Measurements from ENCODE around the gene ERFE. TPM values are rescaled to one million over a fixed set of nuclear protein-coding genes. Genes with fewer than 3 reads are reported as not detected.

The ERFE gene
- polyA plus RNA-seq, 1 of the 3 experiments (the other 2 are of a cell fraction), result 1.3 TPM

DNA sequence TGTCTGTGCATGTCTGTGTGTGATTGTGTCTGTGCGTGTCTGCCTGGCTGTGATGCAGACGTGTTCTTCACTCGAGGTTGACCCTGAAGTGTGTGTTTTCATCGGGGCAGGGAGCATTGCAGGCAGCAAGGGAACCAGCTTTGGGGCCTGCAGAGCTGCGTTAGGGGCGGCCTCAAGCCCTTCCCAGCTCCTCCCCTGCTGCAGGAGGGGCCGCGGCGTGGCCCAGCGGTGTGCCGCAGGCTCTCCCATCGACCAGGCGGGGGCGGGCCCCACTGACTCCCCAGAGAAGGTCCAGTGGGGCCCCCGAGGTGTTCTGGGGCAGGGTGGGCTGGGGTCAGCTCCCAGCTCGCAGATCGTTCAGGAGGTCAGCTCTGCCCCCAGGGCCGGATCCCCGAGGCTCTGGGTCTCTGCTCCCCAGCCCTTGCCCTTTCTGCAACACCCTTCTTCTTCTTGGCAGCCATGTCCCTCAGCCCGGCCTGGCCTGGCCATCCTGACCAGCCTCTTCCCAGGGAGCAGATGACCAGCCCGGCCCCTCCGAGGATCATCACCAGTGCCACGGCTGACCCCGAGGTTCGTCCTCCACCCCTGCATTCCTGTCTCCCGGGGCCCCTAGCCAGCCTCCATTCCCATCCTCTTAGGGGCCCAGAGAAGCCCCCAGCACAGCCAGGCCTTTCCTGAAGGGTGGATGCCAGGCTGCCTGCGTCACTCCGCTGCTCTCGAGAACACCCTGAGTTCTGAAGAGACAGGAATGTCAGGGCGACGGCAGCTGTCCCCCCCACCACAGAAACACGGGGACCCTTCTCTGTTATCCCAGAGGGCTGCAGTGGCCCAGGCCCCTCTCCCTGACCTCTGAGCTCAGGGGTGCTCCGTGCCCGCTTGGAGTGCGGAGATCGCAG lies 31.4 kb upstream of the ERFE start:
- no peak overlapping the region for H2AFZ ChIP-seq (ENCODE audit: low read depth)
- no peaks in the 10 kb centered on the region for H3K9me3 ChIP-seq
- DNase-seq, result no peak
- H3K27ac ChIP-seq (ENCODE audit: low read depth in 2 of 2, low read length in 1 of 2), result no peak overlapping the region
- no peaks in the 10 kb centered on the region for H3K9me2 ChIP-seq
- no peaks in the 10 kb centered on the region for H3K27me3 ChIP-seq (ENCODE audit: insufficient read depth)
- no peak overlapping the region for H3K4me3 ChIP-seq (ENCODE audit: low read depth in 2 of 2, low read length in 1 of 2)
- no peak for TF ChIP-seq RFX5 (IDR thresholded peaks at IDR 0.05; ENCODE audit: low read length)
- TF ChIP-seq, protein P1, sequence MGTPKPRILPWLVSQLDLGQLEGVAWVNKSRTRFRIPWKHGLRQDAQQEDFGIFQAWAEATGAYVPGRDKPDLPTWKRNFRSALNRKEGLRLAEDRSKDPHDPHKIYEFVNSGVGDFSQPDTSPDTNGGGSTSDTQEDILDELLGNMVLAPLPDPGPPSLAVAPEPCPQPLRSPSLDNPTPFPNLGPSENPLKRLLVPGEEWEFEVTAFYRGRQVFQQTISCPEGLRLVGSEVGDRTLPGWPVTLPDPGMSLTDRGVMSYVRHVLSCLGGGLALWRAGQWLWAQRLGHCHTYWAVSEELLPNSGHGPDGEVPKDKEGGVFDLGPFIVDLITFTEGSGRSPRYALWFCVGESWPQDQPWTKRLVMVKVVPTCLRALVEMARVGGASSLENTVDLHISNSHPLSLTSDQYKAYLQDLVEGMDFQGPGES (IDR thresholded peaks at IDR 0.05; ENCODE audit: low read depth, low read length), result no peak
- TF ChIP-seq, protein P2, sequence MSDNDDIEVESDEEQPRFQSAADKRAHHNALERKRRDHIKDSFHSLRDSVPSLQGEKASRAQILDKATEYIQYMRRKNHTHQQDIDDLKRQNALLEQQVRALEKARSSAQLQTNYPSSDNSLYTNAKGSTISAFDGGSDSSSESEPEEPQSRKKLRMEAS (IDR thresholded peaks at IDR 0.05; ENCODE audit: low read depth), result no peak
- TF ChIP-seq, protein P3, sequence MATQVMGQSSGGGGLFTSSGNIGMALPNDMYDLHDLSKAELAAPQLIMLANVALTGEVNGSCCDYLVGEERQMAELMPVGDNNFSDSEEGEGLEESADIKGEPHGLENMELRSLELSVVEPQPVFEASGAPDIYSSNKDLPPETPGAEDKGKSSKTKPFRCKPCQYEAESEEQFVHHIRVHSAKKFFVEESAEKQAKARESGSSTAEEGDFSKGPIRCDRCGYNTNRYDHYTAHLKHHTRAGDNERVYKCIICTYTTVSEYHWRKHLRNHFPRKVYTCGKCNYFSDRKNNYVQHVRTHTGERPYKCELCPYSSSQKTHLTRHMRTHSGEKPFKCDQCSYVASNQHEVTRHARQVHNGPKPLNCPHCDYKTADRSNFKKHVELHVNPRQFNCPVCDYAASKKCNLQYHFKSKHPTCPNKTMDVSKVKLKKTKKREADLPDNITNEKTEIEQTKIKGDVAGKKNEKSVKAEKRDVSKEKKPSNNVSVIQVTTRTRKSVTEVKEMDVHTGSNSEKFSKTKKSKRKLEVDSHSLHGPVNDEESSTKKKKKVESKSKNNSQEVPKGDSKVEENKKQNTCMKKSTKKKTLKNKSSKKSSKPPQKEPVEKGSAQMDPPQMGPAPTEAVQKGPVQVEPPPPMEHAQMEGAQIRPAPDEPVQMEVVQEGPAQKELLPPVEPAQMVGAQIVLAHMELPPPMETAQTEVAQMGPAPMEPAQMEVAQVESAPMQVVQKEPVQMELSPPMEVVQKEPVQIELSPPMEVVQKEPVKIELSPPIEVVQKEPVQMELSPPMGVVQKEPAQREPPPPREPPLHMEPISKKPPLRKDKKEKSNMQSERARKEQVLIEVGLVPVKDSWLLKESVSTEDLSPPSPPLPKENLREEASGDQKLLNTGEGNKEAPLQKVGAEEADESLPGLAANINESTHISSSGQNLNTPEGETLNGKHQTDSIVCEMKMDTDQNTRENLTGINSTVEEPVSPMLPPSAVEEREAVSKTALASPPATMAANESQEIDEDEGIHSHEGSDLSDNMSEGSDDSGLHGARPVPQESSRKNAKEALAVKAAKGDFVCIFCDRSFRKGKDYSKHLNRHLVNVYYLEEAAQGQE (IDR thresholded peaks at IDR 0.05; ENCODE audit: low read depth, low read length), result no peak
- TF ChIP-seq, protein P4, sequence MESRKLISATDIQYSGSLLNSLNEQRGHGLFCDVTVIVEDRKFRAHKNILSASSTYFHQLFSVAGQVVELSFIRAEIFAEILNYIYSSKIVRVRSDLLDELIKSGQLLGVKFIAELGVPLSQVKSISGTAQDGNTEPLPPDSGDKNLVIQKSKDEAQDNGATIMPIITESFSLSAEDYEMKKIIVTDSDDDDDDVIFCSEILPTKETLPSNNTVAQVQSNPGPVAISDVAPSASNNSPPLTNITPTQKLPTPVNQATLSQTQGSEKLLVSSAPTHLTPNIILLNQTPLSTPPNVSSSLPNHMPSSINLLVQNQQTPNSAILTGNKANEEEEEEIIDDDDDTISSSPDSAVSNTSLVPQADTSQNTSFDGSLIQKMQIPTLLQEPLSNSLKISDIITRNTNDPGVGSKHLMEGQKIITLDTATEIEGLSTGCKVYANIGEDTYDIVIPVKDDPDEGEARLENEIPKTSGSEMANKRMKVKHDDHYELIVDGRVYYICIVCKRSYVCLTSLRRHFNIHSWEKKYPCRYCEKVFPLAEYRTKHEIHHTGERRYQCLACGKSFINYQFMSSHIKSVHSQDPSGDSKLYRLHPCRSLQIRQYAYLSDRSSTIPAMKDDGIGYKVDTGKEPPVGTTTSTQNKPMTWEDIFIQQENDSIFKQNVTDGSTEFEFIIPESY (IDR thresholded peaks at IDR 0.05; ENCODE audit: borderline replicate concordance, low read depth), result no peak
- TF ChIP-seq GABPA (IDR thresholded peaks at IDR 0.05; ENCODE audit: low read depth), result no peak
- no peak for TF ChIP-seq SMC3 (IDR thresholded peaks at IDR 0.05; ENCODE audit: low read depth, low read length)
- no peak for TF ChIP-seq EP300 (IDR thresholded peaks at IDR 0.05; ENCODE audit: borderline replicate concordance in 1 of 2, low read depth in 1 of 2, low read length in 1 of 2)
- TF ChIP-seq MEF2A (IDR thresholded peaks at IDR 0.05; ENCODE audit: borderline replicate concordance, low read depth), result no peak
- no peaks in the 10 kb centered on the region for H3K4me1 ChIP-seq (ENCODE audit: control insufficient read depth in 1 of 2, insufficient read depth in 2 of 2, low read depth in 1 of 2, low read length in 1 of 2)
- 67% methylated on average over 11 of the region's 36 CpGs for WGBS (ENCODE audit: low lambda C conversion rate)
- H4K20me1 ChIP-seq (ENCODE audit: insufficient read depth), result no peaks in the 10 kb centered on the region
- H3K36me3 ChIP-seq (replicated peaks in 1 of 2; ENCODE audit: control insufficient read depth in 1 of 2, insufficient read depth in 2 of 2, low read length in 1 of 2), result no peaks in the 10 kb centered on the region
- H3K79me2 ChIP-seq (ENCODE audit: insufficient read depth), result no peaks in the 10 kb centered on the region
- no peak overlapping the region for H3K4me2 ChIP-seq
- H3F3A ChIP-seq (replicated peaks; ENCODE audit: insufficient read depth), result no peaks in the 10 kb centered on the region
- ChIA-PET CTCF (no interaction called here), POLR2A (no interaction called here)
- H3K9ac ChIP-seq, result no peak overlapping the region
